LNCaP clone FGC (cell line): ENCODE measurements around the gene TNFSF13B.

ENCODE experiments used
- DNase-seq: peaks from one replicate; pipeline ENCODE4 v3.0.0-alpha.2; 2011; ENCODE audit warnings: low read depth
- H3K4me3 ChIP-seq: 2 replicates; pipeline ENCODE4 v1.5.1; 2011; ENCODE audit warnings: mild to moderate bottlenecking, low read depth, low read length, control low read depth
- CTCF ChIP-seq: IDR thresholded peaks from 2 replicates; pipeline ENCODE4 v1.5.1; 2012; ENCODE audit warnings: mild to moderate bottlenecking; ENCODE audit not compliant: control insufficient read depth, insufficient read depth; ENCODE audit errors: extremely low read depth

Gene TNFSF13B

GRCh38 chr13:108281901-108282300 lies 12.4 kb downstream of the TNFSF13B start:
- no peak for DNase-seq
- no peak overlapping the region for H3K4me3 ChIP-seq
- TF ChIP-seq CTCF, result no peak

GRCh38 chr13:108283110-108283509 lies 13.6 kb downstream of the TNFSF13B start:
- no peak for TF ChIP-seq CTCF
- no peak overlapping the region for H3K4me3 ChIP-seq
- no peak for DNase-seq

GRCh38 chr13:108288741-108289140 lies 19.2 kb downstream of the TNFSF13B start:
- no peak for DNase-seq
- TF ChIP-seq CTCF, result no peak
- no peak overlapping the region for H3K4me3 ChIP-seq

- DNase-seq, result no peak
- TF ChIP-seq CTCF, result no peak
- H3K4me3 ChIP-seq, result no peak overlapping the region
Measured at GRCh38 chr13:108289819-108290218, 20.3 kb downstream of the TNFSF13B start.

GRCh38 chr13:108297114-108297513 lies 27.6 kb downstream of the TNFSF13B start:
- no peak overlapping the region for H3K4me3 ChIP-seq
- TF ChIP-seq CTCF, result no peak
- DNase-seq, result no peak

- TF ChIP-seq CTCF, result no peak
- no peak for DNase-seq
- H3K4me3 ChIP-seq, result no peak overlapping the region
Measured at GRCh38 chr13:108302279-108302678, 32.8 kb downstream of the TNFSF13B start.

GRCh38 chr13:108304170-108305016 lies 34.9 kb downstream of the TNFSF13B start:
- no peak overlapping the region for H3K4me3 ChIP-seq
- no peak for TF ChIP-seq CTCF
- DNase-seq, result no peak
